ENCODE data around the gene MAST4.

Gene MAST4

GRCh38 chr5:66850354-66851075 lies 254.3 kb downstream of the MAST4 start:
- DNase-seq: no peak

- no peak for DNase-seq
These were observed 255.1 kb downstream of the MAST4 start for GRCh38 chr5:66851306-66851705.

GRCh38 chr5:66854416-66854815 lies 258.2 kb downstream of the MAST4 start:
- DNase-seq: no peak

GRCh38 chr5:66856041-66856805 lies 260.0 kb downstream of the MAST4 start:
- no peak for DNase-seq

GRCh38 chr5:66859526-66859925 lies 263.3 kb downstream of the MAST4 start:
- DNase-seq: no peak

- peak; percentile 40 for DNase-seq
These were observed 264.2 kb downstream of the MAST4 start for GRCh38 chr5:66860199-66860975.

GRCh38 chr5:66861402-66861801 lies 265.2 kb downstream of the MAST4 start:
- no peak for DNase-seq

GRCh38 chr5:66862020-66862419 lies 265.8 kb downstream of the MAST4 start:
- peak; percentile 53 for DNase-seq

GRCh38 chr5:66863243-66864170 lies 267.3 kb downstream of the MAST4 start:
- DNase-seq: no peak

- no peak for DNase-seq
These were observed 268.2 kb downstream of the MAST4 start for GRCh38 chr5:66864240-66864884.

- no peak for DNase-seq
These were observed 271.6 kb downstream of the MAST4 start for GRCh38 chr5:66867618-66868322.

GRCh38 chr5:66869347-66869746 lies 273.2 kb downstream of the MAST4 start:
- DNase-seq: no peak

GRCh38 chr5:66870708-66871107 lies 274.5 kb downstream of the MAST4 start:
- DNase-seq: no peak

- DNase-seq: no peak
These were observed 275.5 kb downstream of the MAST4 start for GRCh38 chr5:66871651-66872050.

- no peak for DNase-seq
These were observed 276.6 kb downstream of the MAST4 start for GRCh38 chr5:66872736-66873331.

- DNase-seq: no peak
These were observed 277.8 kb downstream of the MAST4 start for GRCh38 chr5:66874004-66874403.

- no peak for DNase-seq
These were observed 279.1 kb downstream of the MAST4 start for GRCh38 chr5:66875315-66875714.

GRCh38 chr5:66876266-66876807 lies 280.1 kb downstream of the MAST4 start:
- no peak for DNase-seq

GRCh38 chr5:66877843-66878242 lies 281.6 kb downstream of the MAST4 start:
- DNase-seq: no peak

- DNase-seq: no peak
These were observed 284.2 kb downstream of the MAST4 start for GRCh38 chr5:66880401-66880800.

All from NCI-H2171 treated with DMSO at 0.1 percent for 48 hours (cell line).